ACHN (cell line): ENCODE data around the gene KICS2.

ENCODE experiments used
- DNase-seq: peaks from one replicate; pipeline ENCODE4 v3.0.0-alpha.2; 2015
- in situ Hi-C: cut with HindIII; loops from 2 replicates; pipeline ENCODE4 v1.10.0; 2017; ENCODE audit warnings: low sequenced_read_pairs, low pct_ligation_motif_present, low pct_unique_long_range_greater_than_20kb

KICS2 gene

DNA sequence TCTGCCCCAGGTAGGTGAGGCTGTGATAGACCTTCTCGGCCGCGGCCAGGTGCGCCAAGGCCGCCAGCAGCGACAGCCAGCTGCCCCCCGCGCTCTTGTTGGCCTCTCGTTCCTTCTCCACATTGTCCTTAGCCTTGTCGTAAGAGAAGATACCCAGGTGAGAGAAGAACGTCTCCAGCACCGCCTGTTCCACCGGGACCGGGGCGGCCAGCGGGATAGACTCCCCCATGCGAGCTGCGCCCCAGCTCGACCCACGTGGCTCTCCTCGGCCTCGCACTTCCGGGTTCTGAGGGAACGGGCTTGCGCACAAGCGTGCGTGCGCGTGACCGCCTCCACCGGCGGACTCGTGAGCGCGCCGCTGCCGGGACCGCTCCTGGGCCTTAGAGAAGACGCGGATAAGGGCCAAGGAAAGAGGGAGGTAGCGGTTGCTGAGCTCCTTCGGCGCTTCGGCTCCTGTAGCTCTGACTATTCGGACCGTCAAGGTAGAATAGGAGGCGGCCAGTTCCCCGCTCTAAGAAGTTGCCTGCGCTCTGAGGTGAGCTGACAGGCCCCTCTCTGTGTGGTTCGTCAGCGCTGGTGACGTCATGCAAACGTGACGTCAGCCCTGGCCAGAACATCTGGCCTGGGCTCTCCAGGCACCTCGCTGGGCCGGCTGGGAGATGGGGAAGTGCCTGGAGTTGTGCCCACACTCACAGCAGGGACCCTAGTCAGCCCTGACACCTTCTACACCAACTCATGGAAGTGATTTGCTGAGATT, at the start of gene KICS2:
Gene KICS2 (minus strand): TSS at position 288 of the 757 bp plus-strand sequence. CDS start 59 bp downstream, at position 229.
- DNase-seq, result peak; percentile 99
- in situ Hi-C loops, result no loop called here

- DNase-seq, result no peak
- in situ Hi-C loops, result loop anchor here (25.0 kb wide), 1 partner anchor 458 kb away; no protein-coding TSS in a partner anchor
Measured at GRCh38 chr12:64270411-64270810, 48.3 kb upstream of the KICS2 start.

- no peak for DNase-seq
- in situ Hi-C loops, result loop anchor here (25.0 kb wide), 1 partner anchor 457 kb away; no protein-coding TSS in a partner anchor
Measured at GRCh38 chr12:64269161-64269560, 47.1 kb upstream of the KICS2 start.

DNA sequence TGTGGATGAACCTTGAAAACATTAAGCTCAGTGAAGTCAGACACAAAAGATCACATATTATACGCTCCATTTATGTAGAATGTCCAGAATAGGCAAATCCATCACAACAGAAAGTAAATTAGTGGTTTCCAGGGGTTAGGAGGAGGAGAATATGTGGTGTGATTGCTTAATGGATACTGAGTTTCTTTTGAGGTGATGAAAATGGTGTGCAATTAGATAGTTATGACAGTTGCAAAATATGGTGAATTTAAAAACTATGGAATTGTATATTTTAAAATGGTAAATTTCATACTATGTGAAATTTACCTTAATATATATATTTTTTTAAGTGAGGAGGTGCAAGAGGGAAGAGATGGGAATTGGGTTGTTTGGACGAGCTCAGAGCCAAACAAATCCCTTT, 46.3 kb upstream of the KICS2 start:
- in situ Hi-C loops, result loop anchor here (25.0 kb wide), 1 partner anchor 456 kb away; no protein-coding TSS in a partner anchor
- DNase-seq, result no peak

GRCh38 chr12:64265839-64266238, 43.7 kb upstream of the KICS2 start:
- no peak for DNase-seq
- in situ Hi-C loops, result loop anchor here (25.0 kb wide), 1 partner anchor 454 kb away; no protein-coding TSS in a partner anchor

GRCh38 chr12:64261813-64262212, 39.7 kb upstream of the KICS2 start:
- in situ Hi-C loops, result loop anchor here (25.0 kb wide), 1 partner anchor 450 kb away; no protein-coding TSS in a partner anchor
- no peak for DNase-seq

GRCh38 chr12:64258576-64258975, 36.5 kb upstream of the KICS2 start:
- in situ Hi-C loops, result loop anchor here (25.0 kb wide), 1 partner anchor 446 kb away; no protein-coding TSS in a partner anchor
- DNase-seq, result no peak

DNA sequence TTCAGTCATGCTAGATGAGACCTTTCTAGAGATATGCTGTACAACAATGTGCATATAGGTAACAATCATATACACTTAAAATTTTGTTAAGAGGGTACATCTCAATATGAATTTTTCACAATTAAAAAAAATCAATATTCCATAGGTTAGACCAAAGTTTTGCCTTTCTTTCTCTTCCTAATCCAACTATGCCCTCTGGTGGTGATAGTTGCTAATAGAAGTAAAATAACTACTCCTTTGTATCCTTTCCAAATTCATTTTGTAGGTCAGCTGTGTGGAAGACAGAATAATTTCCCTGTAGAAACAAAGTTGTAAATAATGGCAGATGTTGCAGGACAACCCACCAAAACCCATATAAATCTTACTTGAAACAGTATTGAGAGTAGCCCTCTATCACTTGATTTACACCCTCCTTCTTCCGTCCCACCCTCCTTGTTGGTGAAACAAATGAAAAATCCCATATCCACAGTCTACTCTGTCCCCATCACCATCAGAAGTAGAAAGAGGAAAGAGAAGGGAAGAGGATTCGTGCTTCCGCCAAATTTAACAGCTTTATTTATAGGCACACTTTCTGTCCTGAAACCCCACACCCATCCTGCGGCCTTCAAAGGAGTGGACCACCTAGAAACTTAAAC, 34.2 kb upstream of the KICS2 start:
- peak; percentile 81 for DNase-seq
- in situ Hi-C loops, result loop anchor here (25.0 kb wide), 1 partner anchor 444 kb away; no protein-coding TSS in a partner anchor

GRCh38 chr12:64255249-64255648, 33.2 kb upstream of the KICS2 start:
- in situ Hi-C loops, result loop anchor here (25.0 kb wide), 1 partner anchor 443 kb away; no protein-coding TSS in a partner anchor
- no peak for DNase-seq

DNA sequence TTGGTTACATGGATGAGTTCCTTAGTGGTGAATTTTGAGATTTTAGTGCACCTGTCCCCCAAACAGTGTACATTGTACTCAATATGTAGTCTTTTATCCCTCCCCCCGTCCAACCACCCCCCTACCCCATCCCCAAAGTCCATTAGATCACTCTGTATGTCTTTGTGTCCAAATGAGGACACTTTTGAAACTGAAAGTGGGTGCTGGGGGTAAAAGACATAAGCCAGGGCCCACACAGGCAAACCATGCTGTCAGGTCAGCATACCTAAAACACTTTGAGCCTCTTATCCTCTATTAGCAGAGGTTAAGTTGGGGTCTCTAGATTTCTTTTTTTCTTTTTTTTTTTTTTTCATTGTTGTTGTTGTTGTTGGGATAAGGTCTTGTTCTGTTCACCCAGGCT, 31.3 kb upstream of the KICS2 start:
- in situ Hi-C loops, result loop anchor here (25.0 kb wide), 1 partner anchor 441 kb away; no protein-coding TSS in a partner anchor
- no peak for DNase-seq

GRCh38 chr12:64252681-64253080, 30.6 kb upstream of the KICS2 start:
- DNase-seq, result no peak
- in situ Hi-C loops, result loop anchor here (25.0 kb wide), 1 partner anchor 440 kb away; no protein-coding TSS in a partner anchor

DNA sequence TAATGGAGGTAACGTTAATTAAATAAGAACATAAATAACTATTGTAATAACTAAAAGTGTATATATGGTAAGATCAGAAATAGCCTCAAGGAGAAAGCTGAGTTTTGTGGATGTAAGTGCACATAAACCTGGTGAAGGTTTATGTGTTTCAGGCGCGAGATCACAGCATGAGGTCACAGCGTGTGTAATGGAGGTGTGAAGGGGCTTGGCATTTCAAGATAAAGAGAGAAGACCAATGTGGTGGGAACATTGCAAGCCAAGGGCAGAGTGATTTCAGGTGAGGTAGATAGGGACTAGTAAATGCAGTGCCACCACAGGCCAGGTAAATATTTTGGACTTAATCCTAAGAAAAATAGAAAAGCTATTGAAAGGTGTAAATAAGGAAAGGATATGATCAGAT, 21.7 kb upstream of the KICS2 start:
- in situ Hi-C loops, result no loop called here
- DNase-seq, result no peak

- DNase-seq, result no peak
Measured at GRCh38 chr12:64240781-64241180, 18.7 kb upstream of the KICS2 start.

DNA sequence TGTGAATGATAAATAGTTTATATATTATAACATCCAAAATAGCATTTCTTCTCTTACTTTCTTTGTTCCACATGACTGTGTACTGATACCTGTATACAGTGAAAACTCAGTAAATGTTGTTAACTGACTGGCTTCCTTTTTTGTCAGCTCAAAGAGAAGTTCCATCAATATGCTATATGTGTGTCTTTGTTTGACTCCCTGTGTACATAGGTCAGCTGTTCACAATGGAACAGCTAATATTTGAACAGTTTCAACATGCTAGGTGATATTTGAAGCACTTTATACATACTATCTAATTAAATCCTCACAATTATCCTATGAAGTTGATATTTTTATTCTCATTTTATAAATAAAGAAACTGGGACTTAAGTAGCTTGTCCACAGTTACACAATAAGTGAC, 15.3 kb upstream of the KICS2 start:
- no peak for DNase-seq
- in situ Hi-C loops, result no loop called here

More at GRCh38 chr12:64240781-64241180, 18.7 kb upstream of the KICS2 start:
- in situ Hi-C loops, result no loop called here

GRCh38 chr12:64236549-64236948, 14.5 kb upstream of the KICS2 start:
- in situ Hi-C loops, result no loop called here
- DNase-seq, result peak; percentile 64

DNA sequence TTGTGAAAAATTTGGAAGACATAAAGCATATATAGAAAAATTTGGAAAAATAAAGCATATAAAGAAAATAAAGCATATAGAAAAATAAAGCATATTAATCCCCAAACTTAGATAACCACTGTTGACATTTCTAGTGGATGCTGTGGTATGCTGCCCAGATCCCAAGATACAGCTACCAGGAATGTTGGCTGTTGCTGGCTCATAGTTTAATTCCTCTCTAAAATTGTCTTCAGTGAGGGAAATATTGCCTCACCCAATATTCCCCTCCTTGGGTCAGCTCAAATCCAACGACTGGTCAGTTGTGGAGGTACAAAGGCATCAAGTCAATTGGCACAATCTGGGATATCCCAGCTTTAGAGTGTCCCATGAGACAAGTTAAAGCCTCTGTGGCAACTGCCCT, 10.1 kb upstream of the KICS2 start:
- in situ Hi-C loops, result no loop called here
- no peak for DNase-seq

- in situ Hi-C loops, result no loop called here
- DNase-seq, result no peak
Measured at GRCh38 chr12:64229796-64230195, 7.7 kb upstream of the KICS2 start.

DNA sequence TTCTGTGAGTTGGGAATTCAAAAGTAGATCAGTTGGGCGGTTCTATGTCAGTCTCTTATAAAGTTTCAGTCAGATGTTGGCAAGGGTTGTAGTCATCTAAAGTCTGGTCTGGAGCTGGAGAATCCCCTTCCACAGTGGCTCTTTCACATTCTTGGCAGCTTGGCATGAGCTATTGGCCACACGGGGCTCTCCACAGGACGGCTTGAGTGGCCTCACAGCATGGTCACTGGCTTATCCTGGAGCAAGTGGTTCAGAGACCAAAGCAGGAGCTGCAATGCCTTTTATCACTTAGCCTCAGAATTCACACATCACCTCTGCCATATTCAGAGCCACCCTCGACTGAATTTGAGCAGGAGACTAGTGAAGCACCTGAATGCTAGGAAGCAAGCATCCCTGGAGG, 7.1 kb upstream of the KICS2 start:
- DNase-seq, result no peak
- in situ Hi-C loops, result no loop called here

DNA sequence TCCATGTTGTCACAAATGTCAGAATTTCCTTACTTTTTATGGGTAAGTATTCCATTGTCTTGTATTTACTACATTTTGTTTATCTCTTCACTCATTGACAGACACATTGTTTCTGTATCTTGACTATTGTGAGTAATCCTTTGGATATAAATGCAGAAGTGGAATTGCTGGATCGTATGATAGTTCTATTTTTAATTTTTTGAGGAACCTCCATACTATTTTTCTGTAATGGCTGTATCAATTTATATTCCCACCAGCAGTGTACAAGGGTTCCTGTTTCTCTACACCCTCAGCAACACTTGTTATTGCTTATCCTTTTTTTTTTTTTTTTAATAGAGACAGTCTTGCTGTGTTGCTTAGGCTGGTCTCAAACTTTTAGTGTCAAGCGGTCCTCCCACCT, 3.5 kb upstream of the KICS2 start:
- in situ Hi-C loops, result no loop called here
- DNase-seq, result no peak
